Measurements from ENCODE around the gene HPS4.

Gene HPS4

GRCh38 chr22:26461188-26461810, 22.3 kb downstream of the HPS4 start:
- Histone ChIP-seq H3K4me3 (ENCODE audit: low read depth in 1 of 2, low read length in 2 of 2) (no peak overlapping the region), H3K9me3 (ENCODE audit: control insufficient read depth in 1 of 2, low read length in 2 of 2) (no peaks in the 10 kb centered on the region), H3K27ac (ENCODE audit: low read depth, low read length) (no peak overlapping the region), H3K4me1 (ENCODE audit: control insufficient read depth in 1 of 2, insufficient read depth in 2 of 2, low read length in 2 of 2) (no peaks in the 10 kb centered on the region), H3K27me3 (ENCODE audit: control insufficient read depth in 1 of 2, insufficient read depth in 2 of 2, low read length in 2 of 2) (no peaks in the 10 kb centered on the region), H3K36me3 (ENCODE audit: control insufficient read depth in 1 of 2, insufficient read depth in 2 of 2, low read length in 2 of 2) (peaks cover 44 to 75% of the 10 kb centered on the region in 2 donors), H3K9ac (ENCODE audit: low read depth in 1 of 2, low read length in 2 of 2) (no peak overlapping the region)

- Histone ChIP-seq H3K27me3 (ENCODE audit: control insufficient read depth in 1 of 2, insufficient read depth in 2 of 2, low read length in 2 of 2) (no peaks in the 10 kb centered on the region), H3K9me3 (ENCODE audit: control insufficient read depth in 1 of 2, low read length in 2 of 2) (no peaks in the 10 kb centered on the region), H3K4me3 (ENCODE audit: low read depth in 1 of 2, low read length in 2 of 2) (no peak overlapping the region), H3K4me1 (ENCODE audit: control insufficient read depth in 1 of 2, insufficient read depth in 2 of 2, low read length in 2 of 2) (no peaks in the 10 kb centered on the region), H3K27ac (ENCODE audit: low read depth, low read length) (no peak overlapping the region), H3K9ac (ENCODE audit: low read depth in 1 of 2, low read length in 2 of 2) (no peak overlapping the region), H3K36me3 (ENCODE audit: control insufficient read depth in 1 of 2, insufficient read depth in 2 of 2, low read length in 2 of 2) (peaks cover 33 to 71% of the 10 kb centered on the region in 2 donors)
Observed at GRCh38 chr22:26460202-26460601, 23.4 kb downstream of the HPS4 start.

- H3K27me3 ChIP-seq (ENCODE audit: control insufficient read depth in 1 of 2, insufficient read depth in 2 of 2, low read length in 2 of 2) = no peaks in the 10 kb centered on the region
- H3K4me1 ChIP-seq (ENCODE audit: control insufficient read depth in 1 of 2, insufficient read depth in 2 of 2, low read length in 2 of 2) = no peaks in the 10 kb centered on the region
- no peaks in the 10 kb centered on the region for H3K9me3 ChIP-seq (ENCODE audit: control insufficient read depth in 1 of 2, low read length in 2 of 2)
- H3K27ac ChIP-seq (ENCODE audit: low read depth, low read length) = no peak overlapping the region
- H3K36me3 ChIP-seq (ENCODE audit: control insufficient read depth in 1 of 2, insufficient read depth in 2 of 2, low read length in 2 of 2) = peaks cover 24 to 63% of the 10 kb centered on the region in 2 donors
- no peak overlapping the region for H3K4me3 ChIP-seq (ENCODE audit: low read depth in 1 of 2, low read length in 2 of 2)
- no peak overlapping the region for H3K9ac ChIP-seq (ENCODE audit: low read depth in 1 of 2, low read length in 2 of 2)
Observed at GRCh38 chr22:26457661-26458272, 25.8 kb downstream of the HPS4 start.

GRCh38 chr22:26453812-26454500, 29.6 kb downstream of the HPS4 start:
- H3K27ac ChIP-seq (ENCODE audit: low read depth, low read length) = no peak overlapping the region
- peaks cover 19 to 70% of the 10 kb centered on the region in 2 donors for H3K36me3 ChIP-seq (ENCODE audit: control insufficient read depth in 1 of 2, insufficient read depth in 2 of 2, low read length in 2 of 2)
- no peak overlapping the region for H3K9ac ChIP-seq (ENCODE audit: low read depth in 1 of 2, low read length in 2 of 2)

GRCh38 chr22:26453216-26453615, 30.4 kb downstream of the HPS4 start:
- Histone ChIP-seq H3K9ac (ENCODE audit: low read depth in 1 of 2, low read length in 2 of 2) (no peak overlapping the region), H3K27me3 (ENCODE audit: control insufficient read depth in 1 of 2, insufficient read depth in 2 of 2, low read length in 2 of 2) (no peaks in the 10 kb centered on the region), H3K4me1 (ENCODE audit: control insufficient read depth in 1 of 2, insufficient read depth in 2 of 2, low read length in 2 of 2) (peaks cover 0 to 7% of the 10 kb centered on the region in 2 donors), H3K4me3 (ENCODE audit: low read depth in 1 of 2, low read length in 2 of 2) (no peak overlapping the region), H3K36me3 (ENCODE audit: control insufficient read depth in 1 of 2, insufficient read depth in 2 of 2, low read length in 2 of 2) (peaks cover 18 to 64% of the 10 kb centered on the region in 2 donors), H3K9me3 (ENCODE audit: control insufficient read depth in 1 of 2, low read length in 2 of 2) (no peaks in the 10 kb centered on the region), H3K27ac (ENCODE audit: low read depth, low read length) (no peak overlapping the region)

More at GRCh38 chr22:26453812-26454500, 29.6 kb downstream of the HPS4 start:
- Histone ChIP-seq H3K9me3 (ENCODE audit: control insufficient read depth in 1 of 2, low read length in 2 of 2) (no peaks in the 10 kb centered on the region), H3K4me3 (ENCODE audit: low read depth in 1 of 2, low read length in 2 of 2) (no peak overlapping the region), H3K27me3 (ENCODE audit: control insufficient read depth in 1 of 2, insufficient read depth in 2 of 2, low read length in 2 of 2) (no peaks in the 10 kb centered on the region), H3K4me1 (ENCODE audit: control insufficient read depth in 1 of 2, insufficient read depth in 2 of 2, low read length in 2 of 2) (peaks cover 0 to 7% of the 10 kb centered on the region in 2 donors)

- no peak overlapping the region for H3K9ac ChIP-seq (ENCODE audit: low read depth in 1 of 2, low read length in 2 of 2)
- no peaks in the 10 kb centered on the region for H3K9me3 ChIP-seq (ENCODE audit: control insufficient read depth in 1 of 2, low read length in 2 of 2)
- H3K4me3 ChIP-seq (ENCODE audit: low read depth in 1 of 2, low read length in 2 of 2) = no peak overlapping the region
- H3K4me1 ChIP-seq (ENCODE audit: control insufficient read depth in 1 of 2, insufficient read depth in 2 of 2, low read length in 2 of 2) = peaks cover 0 to 7% of the 10 kb centered on the region in 2 donors
- no peak overlapping the region for H3K27ac ChIP-seq (ENCODE audit: low read depth, low read length)
- no peaks in the 10 kb centered on the region for H3K27me3 ChIP-seq (ENCODE audit: control insufficient read depth in 1 of 2, insufficient read depth in 2 of 2, low read length in 2 of 2)
- peaks cover 12 to 56% of the 10 kb centered on the region in 2 donors for H3K36me3 ChIP-seq (ENCODE audit: control insufficient read depth in 1 of 2, insufficient read depth in 2 of 2, low read length in 2 of 2)
Observed at GRCh38 chr22:26452236-26453016, 31.2 kb downstream of the HPS4 start.

- Histone ChIP-seq H3K4me3 (ENCODE audit: low read depth in 1 of 2, low read length in 2 of 2) (no peak overlapping the region), H3K27ac (ENCODE audit: low read depth, low read length) (no peak overlapping the region), H3K9me3 (ENCODE audit: control insufficient read depth in 1 of 2, low read length in 2 of 2) (no peaks in the 10 kb centered on the region), H3K9ac (ENCODE audit: low read depth in 1 of 2, low read length in 2 of 2) (no peak overlapping the region), H3K27me3 (ENCODE audit: control insufficient read depth in 1 of 2, insufficient read depth in 2 of 2, low read length in 2 of 2) (no peaks in the 10 kb centered on the region), H3K36me3 (ENCODE audit: control insufficient read depth in 1 of 2, insufficient read depth in 2 of 2, low read length in 2 of 2) (peaks cover 12 to 45% of the 10 kb centered on the region in 2 donors), H3K4me1 (ENCODE audit: control insufficient read depth in 1 of 2, insufficient read depth in 2 of 2, low read length in 2 of 2) (peaks cover 0 to 7% of the 10 kb centered on the region in 2 donors)
Observed at GRCh38 chr22:26450453-26451185, 33.0 kb downstream of the HPS4 start.

- H3K27ac ChIP-seq (ENCODE audit: low read depth, low read length) = no peak overlapping the region
- no peak overlapping the region for H3K4me3 ChIP-seq (ENCODE audit: low read depth in 1 of 2, low read length in 2 of 2)
- H3K9ac ChIP-seq (ENCODE audit: low read depth in 1 of 2, low read length in 2 of 2) = no peak overlapping the region
- H3K9me3 ChIP-seq (ENCODE audit: control insufficient read depth in 1 of 2, low read length in 2 of 2) = no peaks in the 10 kb centered on the region
- peaks cover 0 to 7% of the 10 kb centered on the region in 2 donors for H3K4me1 ChIP-seq (ENCODE audit: control insufficient read depth in 1 of 2, insufficient read depth in 2 of 2, low read length in 2 of 2)
- peaks cover 11 to 40% of the 10 kb centered on the region in 2 donors for H3K36me3 ChIP-seq (ENCODE audit: control insufficient read depth in 1 of 2, insufficient read depth in 2 of 2, low read length in 2 of 2)
- H3K27me3 ChIP-seq (ENCODE audit: control insufficient read depth in 1 of 2, insufficient read depth in 2 of 2, low read length in 2 of 2) = no peaks in the 10 kb centered on the region
Observed at GRCh38 chr22:26448941-26449340, 34.6 kb downstream of the HPS4 start.

GRCh38 chr22:26448334-26448733, 35.2 kb downstream of the HPS4 start:
- Histone ChIP-seq H3K36me3 (ENCODE audit: control insufficient read depth in 1 of 2, insufficient read depth in 2 of 2, low read length in 2 of 2) (peaks cover 6 to 34% of the 10 kb centered on the region in 2 donors), H3K9ac (ENCODE audit: low read depth in 1 of 2, low read length in 2 of 2) (no peak overlapping the region), H3K27ac (ENCODE audit: low read depth, low read length) (no peak overlapping the region), H3K9me3 (ENCODE audit: control insufficient read depth in 1 of 2, low read length in 2 of 2) (no peaks in the 10 kb centered on the region), H3K4me3 (ENCODE audit: low read depth in 1 of 2, low read length in 2 of 2) (no peak overlapping the region), H3K4me1 (ENCODE audit: control insufficient read depth in 1 of 2, insufficient read depth in 2 of 2, low read length in 2 of 2) (peaks cover 0 to 7% of the 10 kb centered on the region in 2 donors), H3K27me3 (ENCODE audit: control insufficient read depth in 1 of 2, insufficient read depth in 2 of 2, low read length in 2 of 2) (no peaks in the 10 kb centered on the region)
